ENCODE data around the gene SPRN.
"Not testable (repeated sequence)": the region's sequence is repeated elsewhere in the genome, so short reads cannot be mapped to it uniquely, and the experiment has no call there.

The SPRN gene

GRCh38 chr10:133456041-133456951, 31.9 kb upstream of the SPRN start:
- no peak for DNase-seq

GRCh38 chr10:133455611-133456031, 31.2 kb upstream of the SPRN start:
- no peak for DNase-seq

GRCh38 chr10:133455196-133455595, 30.8 kb upstream of the SPRN start:
- no peak for DNase-seq

GRCh38 chr10:133454204-133454893, 29.9 kb upstream of the SPRN start:
- no peak for DNase-seq

- DNase-seq: no peak
These were observed 29.2 kb upstream of the SPRN start, which contains the start of gene SCART1 for GRCh38 chr10:133453516-133454203. Gene SCART1 (plus strand): TSS chr10:133453945. CDS start chr10:133453998, 53 bp downstream.

- DNase-seq: no peak
These were observed 28.0 kb upstream of the SPRN start for GRCh38 chr10:133452453-133452852.

- DNase-seq: no peak
These were observed 26.9 kb upstream of the SPRN start for GRCh38 chr10:133451346-133451745.

- DNase-seq: no peak
These were observed 23.7 kb upstream of the SPRN start for GRCh38 chr10:133448120-133448519.

- no peak for DNase-seq
These were observed 22.6 kb upstream of the SPRN start for GRCh38 chr10:133446979-133447378.

- DNase-seq: no peak
These were observed 21.6 kb upstream of the SPRN start for GRCh38 chr10:133445751-133446708.

GRCh38 chr10:133445268-133445732, 20.9 kb upstream of the SPRN start:
- DNase-seq: no peak

GRCh38 chr10:133444342-133445267, 20.2 kb upstream of the SPRN start:
- no peak for DNase-seq

- DNase-seq: no peak
These were observed 18.8 kb upstream of the SPRN start for GRCh38 chr10:133442967-133443924.

- DNase-seq: no peak
These were observed 18.0 kb upstream of the SPRN start for GRCh38 chr10:133442191-133442966.

GRCh38 chr10:133441780-133442179, 17.4 kb upstream of the SPRN start:
- DNase-seq: no peak

GRCh38 chr10:133441356-133441755, 16.9 kb upstream of the SPRN start:
- DNase-seq: not testable (repeated sequence)

- no peak for DNase-seq
These were observed 16.3 kb upstream of the SPRN start for GRCh38 chr10:133440633-133441285.

All from stimulated activated CD4-positive, alpha-beta T cell treated with anti-CD3 and anti-CD28 coated beads, Interleukin-12 subunit alpha, Interleukin-12 subunit beta, amount 100 ng/mL, for 4 hours (primary cell).